ENCODE data around the gene NEURL4.

The NEURL4 gene

GRCh38 chr17:7306911-7307685, 22.0 kb downstream of the NEURL4 start, which contains the start of gene EIF5A:
Gene EIF5A, plus strand, starts transcription at chr17:7307628. Its CDS starts 2,008 bp downstream, at chr17:7309636.
- peak; percentile 100 for DNase-seq (ENCODE audit: low read depth in 1 of 2, low spot score in 1 of 2)

GRCh38 chr17:7304179-7304578, 25.0 kb downstream of the NEURL4 start:
- DNase-seq (ENCODE audit: low read depth in 1 of 2, low spot score in 1 of 2), result no peak

GRCh38 chr17:7296189-7296861, 32.8 kb downstream of the NEURL4 start:
- no peak for DNase-seq (ENCODE audit: low read depth in 1 of 2, low spot score in 1 of 2)

- DNase-seq (ENCODE audit: low read depth in 1 of 2, low spot score in 1 of 2), result no peak
These were observed 33.6 kb downstream of the NEURL4 start for GRCh38 chr17:7295230-7296180.

- DNase-seq (ENCODE audit: low read depth in 1 of 2, low spot score in 1 of 2), result peak; percentile 38 to 43
These were observed 34.5 kb downstream of the NEURL4 start, which contains the start of gene YBX2 for GRCh38 chr17:7294614-7295153. Gene YBX2, minus strand, starts transcription at chr17:7294639. Its CDS starts 139 bp downstream, at chr17:7294500.

- no peak for DNase-seq (ENCODE audit: low read depth in 1 of 2, low spot score in 1 of 2)
These were observed 35.1 kb downstream of the NEURL4 start for GRCh38 chr17:7293816-7294613.

- DNase-seq (ENCODE audit: low read depth in 1 of 2, low spot score in 1 of 2), result no peak
These were observed 36.0 kb downstream of the NEURL4 start for GRCh38 chr17:7293159-7293558.

- DNase-seq (ENCODE audit: low read depth in 1 of 2, low spot score in 1 of 2), result no peak
These were observed 36.4 kb downstream of the NEURL4 start for GRCh38 chr17:7292729-7293128.

GRCh38 chr17:7292194-7292593, 36.9 kb downstream of the NEURL4 start:
- no peak for DNase-seq (ENCODE audit: low read depth in 1 of 2, low spot score in 1 of 2)

GRCh38 chr17:7290685-7291084, 38.5 kb downstream of the NEURL4 start:
- DNase-seq (ENCODE audit: low read depth in 1 of 2, low spot score in 1 of 2), result no peak

GRCh38 chr17:7290166-7290565, 39.0 kb downstream of the NEURL4 start:
- no peak for DNase-seq (ENCODE audit: low read depth in 1 of 2, low spot score in 1 of 2)

GRCh38 chr17:7289256-7290032, 39.7 kb downstream of the NEURL4 start:
- DNase-seq (ENCODE audit: low read depth in 1 of 2, low spot score in 1 of 2), result no peak

GRCh38 chr17:7285679-7286078, 43.5 kb downstream of the NEURL4 start:
- DNase-seq (ENCODE audit: low read depth in 1 of 2, low spot score in 1 of 2), result no peak

GRCh38 chr17:7284911-7285310, 44.2 kb downstream of the NEURL4 start:
- DNase-seq (ENCODE audit: low read depth in 1 of 2, low spot score in 1 of 2), result no peak

GRCh38 chr17:7283471-7284216, 45.5 kb downstream of the NEURL4 start:
- no peak for DNase-seq (ENCODE audit: low read depth in 1 of 2, low spot score in 1 of 2)

- DNase-seq (ENCODE audit: low read depth in 1 of 2, low spot score in 1 of 2), result no peak
These were observed 46.3 kb downstream of the NEURL4 start for GRCh38 chr17:7282752-7283321.

- no peak for DNase-seq (ENCODE audit: low read depth in 1 of 2, low spot score in 1 of 2)
These were observed 47.0 kb downstream of the NEURL4 start for GRCh38 chr17:7281953-7282751.

Data from activated CD4-positive, alpha-beta T cell treated with anti-CD3 and anti-CD28 coated beads, Interleukin-2, amount 50 U/mL, for 24 hours (primary cell).